MM.1S (cell line): ENCODE results near the gene NATD1.

Source experiments
- EZH2 ChIP-seq: fragments of 300-600 bp; sonication (generic); optimal IDR thresholded peaks from 2 replicates; pipeline ENCODE3; 2017; ENCODE audit warnings: low read depth, mild to moderate bottlenecking, antibody characterized with exemption, low read length, mixed read lengths
- EZH2phosphoT487 ChIP-seq: fragments of 300-600 bp; sonication (generic); IDR thresholded peaks from 2 replicates; pipeline ENCODE4 v1.6.1; 2018; ENCODE audit warnings: antibody characterized with exemption, low read length
- TF ChIP-seq, protein P1 (sequence below): fragments of 300-600 bp; sonication (generic); IDR thresholded peaks from 2 replicates; pipeline ENCODE4 v1.5.1; 2016; ENCODE audit warnings: antibody characterized with exemption, low read length, mixed read lengths

DNA sequence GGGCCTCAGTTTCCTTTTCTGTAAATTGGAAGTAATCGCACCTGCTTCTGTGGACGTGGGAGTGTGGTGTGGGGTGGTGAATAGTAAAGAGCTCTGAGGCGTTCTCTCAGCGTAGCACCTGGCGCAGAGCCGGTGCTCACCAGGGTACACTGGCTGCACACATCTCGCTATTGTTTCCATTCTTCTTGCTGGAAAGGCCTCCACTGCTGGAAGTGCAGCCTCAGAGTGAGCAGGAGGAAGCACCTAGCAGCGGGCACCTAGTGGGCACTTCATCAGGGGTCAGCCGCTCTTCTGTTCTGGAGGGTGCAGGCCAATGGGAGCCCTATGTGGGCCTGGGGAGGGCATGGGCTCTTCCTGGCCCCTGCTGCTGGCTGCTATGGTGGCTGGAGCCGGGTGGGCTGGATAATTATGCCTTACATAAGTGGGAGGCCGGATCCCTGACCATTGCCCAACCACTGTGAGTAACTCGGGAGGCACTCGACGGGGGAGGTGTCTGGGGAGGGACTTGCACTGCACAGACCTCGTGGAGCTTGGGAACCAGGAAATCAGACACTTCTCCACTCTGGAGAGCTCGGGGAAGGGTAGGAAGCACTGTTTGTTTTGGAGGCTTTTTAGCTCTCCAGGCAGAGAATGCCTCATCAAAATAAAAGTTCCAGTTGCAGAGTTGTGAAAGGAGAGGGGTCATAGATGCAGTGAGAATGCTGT, 33.0 kb upstream of the NATD1 start:
- TF ChIP-seq, protein P1, sequence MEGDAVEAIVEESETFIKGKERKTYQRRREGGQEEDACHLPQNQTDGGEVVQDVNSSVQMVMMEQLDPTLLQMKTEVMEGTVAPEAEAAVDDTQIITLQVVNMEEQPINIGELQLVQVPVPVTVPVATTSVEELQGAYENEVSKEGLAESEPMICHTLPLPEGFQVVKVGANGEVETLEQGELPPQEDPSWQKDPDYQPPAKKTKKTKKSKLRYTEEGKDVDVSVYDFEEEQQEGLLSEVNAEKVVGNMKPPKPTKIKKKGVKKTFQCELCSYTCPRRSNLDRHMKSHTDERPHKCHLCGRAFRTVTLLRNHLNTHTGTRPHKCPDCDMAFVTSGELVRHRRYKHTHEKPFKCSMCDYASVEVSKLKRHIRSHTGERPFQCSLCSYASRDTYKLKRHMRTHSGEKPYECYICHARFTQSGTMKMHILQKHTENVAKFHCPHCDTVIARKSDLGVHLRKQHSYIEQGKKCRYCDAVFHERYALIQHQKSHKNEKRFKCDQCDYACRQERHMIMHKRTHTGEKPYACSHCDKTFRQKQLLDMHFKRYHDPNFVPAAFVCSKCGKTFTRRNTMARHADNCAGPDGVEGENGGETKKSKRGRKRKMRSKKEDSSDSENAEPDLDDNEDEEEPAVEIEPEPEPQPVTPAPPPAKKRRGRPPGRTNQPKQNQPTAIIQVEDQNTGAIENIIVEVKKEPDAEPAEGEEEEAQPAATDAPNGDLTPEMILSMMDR = no peak
- no peak for TF ChIP-seq EZH2
- no peak for TF ChIP-seq EZH2phosphoT487
